CD4-positive, alpha-beta T cell treated with Interleukin-4 for 4 hours (primary cell): ENCODE results near the gene CRTC3.
"Not testable (repeated sequence)": the region's sequence is repeated elsewhere in the genome, so short reads cannot be mapped to it uniquely, and the experiment has no call there.

Experiments
- DNase-seq: peaks from one replicate; pipeline ENCODE4 v3.0.0-alpha.2; 2020

The CRTC3 gene

GRCh38 chr15:90657520-90658172, 127.9 kb downstream of the CRTC3 start:
- peak; percentile 52 for DNase-seq

GRCh38 chr15:90659481-90659880, 129.8 kb downstream of the CRTC3 start:
- no peak for DNase-seq

- peak; percentile 68 for DNase-seq
Measured at GRCh38 chr15:90660195-90660998, 130.7 kb downstream of the CRTC3 start.

- DNase-seq = not testable (repeated sequence)
Measured at GRCh38 chr15:90660999-90661330, 131.2 kb downstream of the CRTC3 start.

- not testable (repeated sequence) for DNase-seq
Measured at GRCh38 chr15:90664081-90664461, 134.3 kb downstream of the CRTC3 start.

- no peak for DNase-seq
Measured at GRCh38 chr15:90664650-90665287, 135.0 kb downstream of the CRTC3 start.

GRCh38 chr15:90665288-90666134, 135.8 kb downstream of the CRTC3 start:
- no peak for DNase-seq

GRCh38 chr15:90666135-90666909, 136.6 kb downstream of the CRTC3 start:
- no peak for DNase-seq

- DNase-seq = no peak
Measured at GRCh38 chr15:90667073-90667754, 137.5 kb downstream of the CRTC3 start.

- DNase-seq = not testable (repeated sequence)
Measured at GRCh38 chr15:90667755-90668345, 138.1 kb downstream of the CRTC3 start.

GRCh38 chr15:90670631-90671030, 140.9 kb downstream of the CRTC3 start:
- not testable (repeated sequence) for DNase-seq

GRCh38 chr15:90671216-90671615, 141.5 kb downstream of the CRTC3 start:
- no peak for DNase-seq

- DNase-seq = not testable (repeated sequence)
Measured at GRCh38 chr15:90673357-90673756, 143.6 kb downstream of the CRTC3 start.

GRCh38 chr15:90674476-90674875, 144.8 kb downstream of the CRTC3 start:
- no peak for DNase-seq

GRCh38 chr15:90675464-90675863, 145.7 kb downstream of the CRTC3 start:
- DNase-seq = no peak

- DNase-seq = peak; percentile 36
Measured at GRCh38 chr15:90677807-90678790, 148.4 kb downstream of the CRTC3 start.

GRCh38 chr15:90679959-90680358, 150.2 kb downstream of the CRTC3 start:
- no peak for DNase-seq

GRCh38 chr15:90680371-90680935, 150.7 kb downstream of the CRTC3 start:
- DNase-seq = no peak

GRCh38 chr15:90681056-90681455, 151.3 kb downstream of the CRTC3 start:
- DNase-seq = no peak

GRCh38 chr15:90681480-90681879, 151.8 kb downstream of the CRTC3 start:
- DNase-seq = no peak
